Putamen (tissue), 1 donor: ENCODE data around the gene NEIL3.

Experiments
- DNase-seq: peaks from one replicate; pipeline ENCODE4 v3.0.0-alpha.2; 2016; ENCODE audit warnings: low spot score

Gene NEIL3

DNA sequence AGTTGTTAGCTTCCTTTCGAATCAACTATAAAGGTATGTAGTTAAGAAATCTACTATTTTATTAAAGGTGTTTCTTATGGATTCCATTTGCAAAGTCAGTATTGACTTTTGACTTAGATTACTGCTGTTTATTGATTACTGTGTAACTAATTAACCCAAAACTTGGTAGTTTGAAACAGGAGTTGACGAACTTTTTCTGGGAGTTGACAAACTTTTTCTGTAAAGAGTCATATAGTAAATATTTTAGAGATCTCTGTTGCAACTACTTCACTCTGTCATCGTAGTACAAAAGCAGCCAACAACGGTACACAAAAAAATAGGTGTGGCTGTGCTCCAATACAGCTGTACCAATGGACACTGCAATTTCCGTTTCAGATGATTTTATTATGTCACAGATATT lies 102.3 kb downstream of the NEIL3 start:
- no peak for DNase-seq
